Prostate gland (tissue), 2 donors: ENCODE data around the gene ZBTB16. TPM values are rescaled to one million over a fixed set of nuclear protein-coding genes. Genes with fewer than 3 reads are reported as not detected.
A peak's percentile ranks its signal among the peaks of the same experiment; 100 is the strongest.

Experiments used
- DNase-seq: peaks from one replicate; pipeline ENCODE4 v3.0.0-alpha.2; 2019; ENCODE audit warnings: low spot score
- H3K27ac ChIP-seq, 2 donors: fragments of 200-600 bp; sonication (generic); 2 replicates each; pipeline ENCODE4 v1.5.1; 2017 to 2019
- H3K27me3 ChIP-seq: fragments of 200-600 bp; sonication (generic); replicated peaks from 2 replicates; pipeline ENCODE4 v1.5.1; 2019; ENCODE audit not compliant: insufficient read depth
- H3K36me3 ChIP-seq, 2 donors: fragments of 200-600 bp; sonication (generic); 1 replicate in 1 of 2; 2 replicates in 1 of 2; pipeline versions ENCODE4 v1.5.1 to v1.8.1; 2017 to 2019
- H3K4me1 ChIP-seq: fragments of 200-600 bp; sonication (generic); replicated peaks from 2 replicates; pipeline ENCODE4 v1.5.1; 2019
- H3K4me3 ChIP-seq, 2 donors: fragments of 200-600 bp; sonication (generic); 2 replicates each; pipeline ENCODE4 v1.5.1; 2017 to 2019
- H3K9me3 ChIP-seq: fragments of 200-600 bp; sonication (generic); 2 replicates; pipeline ENCODE4 v1.5.1; 2017
- POLR2A ChIP-seq: fragments of 450-650 bp; IDR thresholded peaks from one replicate; pipeline ENCODE4 v1.6.1; 2016; ENCODE audit warnings: antibody characterized with exemption, mild to moderate bottlenecking
- POLR2AphosphoS5 ChIP-seq: sonication (generic); formaldehyde crosslinking; IDR thresholded peaks from one replicate; pipeline ENCODE4 v1.6.1; 2017; ENCODE audit warnings: antibody characterized with exemption
- WGBS: methylation state at CpG from one replicate; pipeline ENCODE4 v1.1.5; 2018; 5-methylcytosine and 5-hydroxymethylcytosine counted together
- intact Hi-C: fragments of 100-400 bp; cut with DNase I; formaldehyde crosslinking; loops from one replicate; pipeline ENCODE4 v1.14.2; 2022
- total RNA-seq, 2 donors: library from RNA; depleted of rRNA; stranded (reverse); fragments of >200 nt; gene quantifications; one replicate each; pipeline ENCODE4 v1.1.0, GENCODE V29; 2016
- TF ChIP-seq, protein P1 (sequence below), 4 experiments: fragments of 200-600 bp in 2 of 4; fragments of 450-650 bp in 2 of 4; sonication (generic) in 2 of 4; IDR thresholded peaks; 1 replicate in 3 of 4; 2 replicates in 1 of 4; pipeline ENCODE4 v1.5.1; 2016 to 2019; ENCODE audit warnings: antibody characterized with exemption in 4 of 4, mild to moderate bottlenecking in 2 of 4, moderate library complexity in 2 of 4

Gene ZBTB16
- total RNA-seq, 2 donors from 2014 or later = 171 to 230 TPM

DNA sequence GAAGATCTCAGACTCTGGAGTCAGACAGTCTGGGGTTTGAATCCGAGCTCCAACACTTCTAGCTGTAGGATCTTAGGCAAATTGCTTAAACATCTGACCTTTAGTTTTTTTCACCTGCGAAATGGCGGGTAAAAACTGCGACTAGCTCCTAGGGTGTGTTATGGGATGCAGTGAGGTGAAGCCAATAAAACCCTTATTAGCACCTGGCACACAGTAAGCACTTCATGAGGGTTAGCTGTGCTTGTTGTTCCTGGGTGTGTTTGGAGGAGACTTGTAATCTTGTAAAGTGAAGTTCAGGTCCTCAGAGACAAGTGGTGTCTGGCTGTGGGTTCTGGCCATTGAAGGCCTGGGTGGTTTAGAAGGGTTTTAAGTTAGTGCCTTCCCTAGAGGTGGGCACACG lies 68.9 kb downstream of the ZBTB16 start:
- intact Hi-C loops = no loop called here
- Histone ChIP-seq H3K36me3 (peaks cover 4 to 8% of the 10 kb centered on the region in 2 donors), H3K27ac (peak overlapping the region; percentile 36 to 45), H3K27me3 (no peaks in the 10 kb centered on the region), H3K4me3 (no peak overlapping the region), H3K4me1 (peaks cover 50% of the 10 kb centered on the region), H3K9me3 (no peaks in the 10 kb centered on the region)
- TF ChIP-seq, protein P1, sequence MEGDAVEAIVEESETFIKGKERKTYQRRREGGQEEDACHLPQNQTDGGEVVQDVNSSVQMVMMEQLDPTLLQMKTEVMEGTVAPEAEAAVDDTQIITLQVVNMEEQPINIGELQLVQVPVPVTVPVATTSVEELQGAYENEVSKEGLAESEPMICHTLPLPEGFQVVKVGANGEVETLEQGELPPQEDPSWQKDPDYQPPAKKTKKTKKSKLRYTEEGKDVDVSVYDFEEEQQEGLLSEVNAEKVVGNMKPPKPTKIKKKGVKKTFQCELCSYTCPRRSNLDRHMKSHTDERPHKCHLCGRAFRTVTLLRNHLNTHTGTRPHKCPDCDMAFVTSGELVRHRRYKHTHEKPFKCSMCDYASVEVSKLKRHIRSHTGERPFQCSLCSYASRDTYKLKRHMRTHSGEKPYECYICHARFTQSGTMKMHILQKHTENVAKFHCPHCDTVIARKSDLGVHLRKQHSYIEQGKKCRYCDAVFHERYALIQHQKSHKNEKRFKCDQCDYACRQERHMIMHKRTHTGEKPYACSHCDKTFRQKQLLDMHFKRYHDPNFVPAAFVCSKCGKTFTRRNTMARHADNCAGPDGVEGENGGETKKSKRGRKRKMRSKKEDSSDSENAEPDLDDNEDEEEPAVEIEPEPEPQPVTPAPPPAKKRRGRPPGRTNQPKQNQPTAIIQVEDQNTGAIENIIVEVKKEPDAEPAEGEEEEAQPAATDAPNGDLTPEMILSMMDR (IDR thresholded peaks at IDR 0.05) = no peak
- TF ChIP-seq POLR2A (no peak), POLR2AphosphoS5 (no peak)
- WGBS = 76% methylated on average over 5 of the region's 5 CpGs
- no peak for DNase-seq

DNA sequence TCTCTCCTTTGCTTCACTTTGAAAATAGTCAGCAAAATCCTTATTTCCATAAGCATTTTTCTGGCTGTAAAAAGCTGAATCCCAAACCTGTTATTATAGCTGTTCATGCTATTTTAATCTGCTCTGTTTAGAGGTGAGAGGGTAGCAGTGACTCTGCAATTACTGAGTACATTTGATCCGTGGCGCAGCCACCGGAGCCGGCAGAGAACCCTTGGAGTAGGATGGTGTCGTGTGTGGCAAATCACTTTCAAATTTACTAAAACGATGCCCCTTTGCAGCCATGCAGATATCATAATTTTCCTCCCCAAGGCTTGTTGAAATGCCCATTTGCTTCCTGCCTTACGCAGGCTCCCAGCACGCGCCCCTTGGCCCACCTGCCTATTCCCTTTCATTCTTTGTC lies 69.6 kb downstream of the ZBTB16 start:
- H3K4me3 ChIP-seq = no peak overlapping the region
- intact Hi-C loops = no loop called here
- 86% methylated on average over 9 of the region's 9 CpGs for WGBS
- TF ChIP-seq, protein P1 (IDR thresholded peaks at IDR 0.05) = no peak
- TF ChIP-seq POLR2AphosphoS5 (no peak), POLR2A (no peak)
- peaks cover 51% of the 10 kb centered on the region for H3K4me1 ChIP-seq
- no peaks in the 10 kb centered on the region for H3K9me3 ChIP-seq
- peak overlapping the region; percentile 36 to 45 for H3K27ac ChIP-seq
- H3K36me3 ChIP-seq = peaks cover 4 to 8% of the 10 kb centered on the region in 2 donors
- no peaks in the 10 kb centered on the region for H3K27me3 ChIP-seq
- no peak for DNase-seq

DNA sequence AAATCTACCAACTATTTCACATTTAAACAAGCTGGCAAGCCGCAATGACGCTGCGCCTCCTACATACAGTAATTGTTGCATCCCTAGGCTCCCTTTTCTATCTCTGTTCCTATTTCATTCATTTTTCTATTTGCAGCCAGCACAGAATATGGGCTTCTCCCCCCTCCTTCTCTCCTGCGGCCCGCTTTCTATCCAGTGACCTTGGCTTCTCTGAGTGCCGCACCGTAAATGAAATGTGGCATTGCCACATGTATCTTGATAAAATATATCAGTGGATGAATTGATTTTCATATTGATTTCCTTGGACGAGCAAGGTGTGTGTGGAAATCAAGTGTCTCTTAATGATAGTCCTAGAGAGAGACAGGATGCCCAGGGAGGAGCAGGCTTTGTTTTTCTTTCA lies 70.2 kb downstream of the ZBTB16 start:
- Histone ChIP-seq H3K4me1 (peaks cover 51% of the 10 kb centered on the region), H3K36me3 (peaks cover 4 to 8% of the 10 kb centered on the region in 2 donors), H3K9me3 (no peaks in the 10 kb centered on the region), H3K27ac (peak overlapping the region; percentile 17 to 45), H3K27me3 (no peaks in the 10 kb centered on the region), H3K4me3 (no peak overlapping the region)
- WGBS = 83% methylated on average over 8 of the region's 8 CpGs
- intact Hi-C loops = no loop called here
- DNase-seq = no peak
- no peak for TF ChIP-seq POLR2AphosphoS5
- no peak for TF ChIP-seq POLR2A
- TF ChIP-seq, protein P1 (IDR thresholded peaks at IDR 0.05) = no peak

DNA sequence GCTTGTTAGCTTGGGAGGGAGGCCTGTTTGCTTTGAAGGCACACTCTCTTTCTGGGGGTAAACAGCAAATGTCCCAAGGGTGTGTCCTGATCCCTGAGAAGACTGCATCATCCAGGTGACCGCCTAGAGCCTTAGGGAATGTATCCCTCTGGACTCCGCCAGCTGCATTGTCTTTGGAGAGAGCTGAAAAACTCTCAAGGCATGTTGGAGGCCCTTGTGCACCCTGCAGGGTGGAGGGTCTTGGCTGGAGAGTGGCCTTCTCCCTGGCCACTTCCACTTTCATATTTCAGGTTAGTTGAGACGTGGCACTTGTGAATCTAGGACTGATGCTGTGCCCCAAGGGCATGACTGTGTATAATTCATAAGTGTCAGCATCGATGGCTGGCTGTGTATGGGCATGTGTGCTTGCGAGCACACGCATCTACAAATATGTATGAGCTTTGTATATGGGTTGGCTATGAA lies 70.6 kb downstream of the ZBTB16 start:
- Histone ChIP-seq H3K27me3 (no peaks in the 10 kb centered on the region), H3K27ac (peak overlapping the region; percentile 19 to 45), H3K4me3 (no peak overlapping the region), H3K9me3 (no peaks in the 10 kb centered on the region), H3K36me3 (peaks cover 4 to 8% of the 10 kb centered on the region in 2 donors), H3K4me1 (peaks cover 51% of the 10 kb centered on the region)
- 61% methylated on average over 6 of the region's 6 CpGs for WGBS
- peak; percentile 65 for DNase-seq
- TF ChIP-seq, protein P1 (IDR thresholded peaks at IDR 0.05) = no peak
- TF ChIP-seq POLR2A = no peak
- peak; percentile 76 for TF ChIP-seq POLR2AphosphoS5
- intact Hi-C loops = no loop called here

DNA sequence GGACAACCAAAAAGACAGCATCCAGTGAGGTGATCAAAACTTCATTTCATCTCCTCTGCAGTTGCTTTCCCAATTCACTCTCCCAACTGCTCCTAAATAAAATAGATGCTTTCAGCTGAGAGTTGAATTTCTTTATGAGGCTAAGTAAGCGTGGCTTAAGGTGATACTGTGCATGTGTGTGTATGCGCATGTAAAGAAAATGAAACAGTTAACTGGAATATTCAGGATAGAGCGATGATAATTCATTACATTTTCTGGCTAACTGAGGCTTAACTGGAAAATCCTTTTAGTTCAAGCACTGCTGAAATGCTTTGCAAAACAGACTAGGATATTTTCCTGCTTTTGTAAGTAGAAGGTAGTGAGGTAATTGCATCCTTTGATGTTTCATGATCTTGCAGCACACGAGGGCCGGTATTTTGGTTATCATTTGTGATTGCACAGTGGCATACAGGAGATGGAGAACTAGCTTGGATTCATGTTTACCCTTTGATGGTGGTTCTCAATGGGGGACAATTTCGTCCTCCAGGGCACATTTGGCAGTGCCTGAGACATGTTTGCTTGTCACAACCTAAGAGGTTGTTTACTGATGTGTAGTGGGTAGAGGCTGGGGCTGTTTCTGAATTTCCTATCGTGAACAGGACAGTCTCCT lies 71.2 kb downstream of the ZBTB16 start:
- Histone ChIP-seq H3K9me3 (no peaks in the 10 kb centered on the region), H3K27me3 (no peaks in the 10 kb centered on the region), H3K4me3 (no peak overlapping the region), H3K36me3 (peaks cover 4 to 7% of the 10 kb centered on the region in 2 donors), H3K27ac (peak overlapping the region; percentile 59 to 71), H3K4me1 (peaks cover 51% of the 10 kb centered on the region)
- DNase-seq = no peak
- WGBS = 67% methylated on average over 7 of the region's 7 CpGs
- intact Hi-C loops = no loop called here
- TF ChIP-seq, protein P1 (IDR thresholded peaks at IDR 0.05) = no peak
- TF ChIP-seq POLR2A = no peak
- TF ChIP-seq POLR2AphosphoS5 = no peak
